Right lobe of liver (tissue), 4 donors: ENCODE data around the gene ARL4C.

Experiments used
- CTCF ChIP-seq, 4 donors: fragments of 200-600 bp in 3 of 4; fragments of 450-650 bp in 1 of 4; IDR thresholded peaks; one replicate each; pipeline versions ENCODE4 v1.5.1 to v1.8.0; 2016 to 2022; ENCODE audit warnings: antibody characterized with exemption in 4 of 4, mild to moderate bottlenecking in 2 of 4
- POLR2A ChIP-seq: fragments of 450-650 bp; IDR thresholded peaks from one replicate; pipeline ENCODE4 v1.6.1; 2017; ENCODE audit warnings: antibody characterized with exemption, mild to moderate bottlenecking
- donor health status: DM: no; HTN: no; CAD: no.
- donor health status: DM: no; HTN: no; CAD: no.
- donor health status: DM: no; HTN: yes; CAD: no.

- TF ChIP-seq POLR2A (no peak), CTCF (IDR thresholded peaks at IDR 0.05) (no peak)
Observed at GRCh38 chr2:234488486-234488885, 8.4 kb downstream of the ARL4C start.
